ENCODE data around the gene EMC10. TPM values are rescaled to one million over a fixed set of nuclear protein-coding genes. Genes with fewer than 3 reads are reported as not detected.
"Not testable (repeated sequence)": the region's sequence is repeated elsewhere in the genome, so short reads cannot be mapped to it uniquely, and the experiment has no call there.

Gene EMC10
- polyA plus RNA-seq, 4 donors = 104 to 151 (median 122) TPM

- DNase-seq (ENCODE audit: low read depth in 4 of 4, low spot score in 3 of 4) = no peak
Measured at GRCh38 chr19:50450369-50451222, 25.7 kb upstream of the EMC10 start.

DNA sequence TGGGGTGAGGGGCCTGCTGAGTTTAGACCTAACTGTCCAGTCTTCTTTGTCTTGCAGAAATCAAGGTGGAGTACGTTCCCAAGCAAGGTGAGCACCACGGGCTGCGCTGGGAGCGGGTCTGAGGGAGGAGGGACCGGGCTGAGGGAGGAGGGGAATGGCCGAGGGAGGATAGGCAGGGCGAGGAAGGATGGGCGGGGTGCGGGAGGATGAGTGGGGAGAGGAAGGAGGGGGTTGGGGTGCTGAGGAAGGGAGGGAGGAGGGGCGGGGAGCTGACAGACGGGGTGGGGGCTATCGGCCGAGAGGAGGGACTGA is 25.1 kb upstream of the EMC10 start:
- no peak for DNase-seq (ENCODE audit: low read depth in 4 of 4, low spot score in 3 of 4)

DNA sequence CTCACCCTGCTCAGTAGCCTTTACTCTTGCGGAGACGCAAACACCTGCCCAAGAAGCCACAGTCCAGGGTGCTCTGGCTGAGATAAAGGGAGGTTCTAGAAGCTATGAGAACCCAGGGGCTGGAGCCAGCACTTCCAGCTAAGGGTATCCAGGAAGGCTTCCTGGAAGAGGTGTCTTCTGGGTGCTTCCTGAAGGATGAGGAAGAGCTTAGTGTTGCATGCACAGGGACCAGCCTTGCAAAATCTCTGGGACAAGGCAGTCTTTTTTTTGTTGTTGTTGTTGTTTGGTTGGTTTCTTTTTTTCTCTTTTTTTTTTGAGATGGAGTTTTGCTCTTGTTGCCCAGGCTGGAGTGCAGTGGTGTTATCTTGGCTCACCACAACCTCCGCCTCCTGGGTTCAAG is 23.1 kb upstream of the EMC10 start:
- no peak for DNase-seq (ENCODE audit: low read depth in 4 of 4, low spot score in 3 of 4)

DNA sequence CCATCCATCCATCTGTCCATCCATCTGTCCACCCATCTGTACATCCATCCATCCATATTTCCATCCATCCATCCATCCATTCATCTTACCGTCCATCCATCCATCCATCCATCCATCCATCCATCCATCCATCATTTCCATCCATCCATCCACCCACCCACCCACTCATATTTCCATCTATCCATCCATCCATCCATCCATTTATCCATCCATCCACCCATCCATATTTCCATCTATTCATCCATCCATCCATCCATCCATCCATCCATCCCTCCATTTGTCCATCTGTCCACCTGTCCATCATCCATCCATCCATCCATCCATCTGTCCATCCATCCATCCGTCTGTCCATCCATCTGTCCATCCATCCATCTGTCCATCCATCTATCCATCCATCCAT is 20.3 kb upstream of the EMC10 start:
- no peak for DNase-seq (ENCODE audit: low read depth in 4 of 4, low spot score in 3 of 4)

- no peak for DNase-seq (ENCODE audit: low read depth in 4 of 4, low spot score in 3 of 4)
Measured at GRCh38 chr19:50457300-50457699, 19.0 kb upstream of the EMC10 start.

DNA sequence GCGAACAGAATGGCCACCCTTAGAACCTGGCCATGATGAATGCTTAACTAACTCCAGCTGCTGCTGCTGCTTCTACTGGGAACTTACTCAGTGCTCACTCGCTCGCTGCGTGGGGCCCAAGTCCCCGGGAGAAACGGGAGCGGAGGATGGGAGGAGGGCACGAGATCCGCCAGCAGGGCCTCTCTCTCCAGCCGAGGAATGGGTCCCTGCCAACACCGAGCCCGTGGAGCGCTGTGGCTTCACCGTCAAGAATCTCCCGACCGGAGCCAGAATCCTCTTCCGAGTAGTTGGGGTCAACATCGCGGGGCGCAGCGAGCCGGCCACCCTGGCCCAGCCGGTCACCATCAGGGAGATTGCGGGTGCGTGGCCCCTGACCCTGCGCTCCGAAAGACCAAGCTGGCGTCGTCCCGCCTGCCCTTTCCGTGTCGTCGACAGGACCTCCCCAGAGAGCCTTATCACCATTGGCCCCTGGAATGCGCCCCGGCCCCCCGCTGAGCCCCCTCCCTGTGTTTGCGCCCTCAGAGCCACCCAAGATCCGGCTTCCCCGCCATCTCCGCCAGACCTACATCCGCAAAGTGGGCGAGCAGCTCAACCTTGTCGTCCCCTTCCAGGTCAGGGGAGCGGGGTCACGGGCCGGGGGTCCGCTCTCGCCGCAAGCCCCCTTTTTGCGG is 17.8 kb upstream of the EMC10 start:
- no peak for DNase-seq (ENCODE audit: low read depth in 4 of 4, low spot score in 3 of 4)

- DNase-seq (ENCODE audit: low read depth in 4 of 4, low spot score in 3 of 4) = no peak
Measured at GRCh38 chr19:50459067-50459456, 17.2 kb upstream of the EMC10 start.

- DNase-seq (ENCODE audit: low read depth in 4 of 4, low spot score in 3 of 4) = no peak
Measured at GRCh38 chr19:50459638-50460037, 16.7 kb upstream of the EMC10 start.

DNA sequence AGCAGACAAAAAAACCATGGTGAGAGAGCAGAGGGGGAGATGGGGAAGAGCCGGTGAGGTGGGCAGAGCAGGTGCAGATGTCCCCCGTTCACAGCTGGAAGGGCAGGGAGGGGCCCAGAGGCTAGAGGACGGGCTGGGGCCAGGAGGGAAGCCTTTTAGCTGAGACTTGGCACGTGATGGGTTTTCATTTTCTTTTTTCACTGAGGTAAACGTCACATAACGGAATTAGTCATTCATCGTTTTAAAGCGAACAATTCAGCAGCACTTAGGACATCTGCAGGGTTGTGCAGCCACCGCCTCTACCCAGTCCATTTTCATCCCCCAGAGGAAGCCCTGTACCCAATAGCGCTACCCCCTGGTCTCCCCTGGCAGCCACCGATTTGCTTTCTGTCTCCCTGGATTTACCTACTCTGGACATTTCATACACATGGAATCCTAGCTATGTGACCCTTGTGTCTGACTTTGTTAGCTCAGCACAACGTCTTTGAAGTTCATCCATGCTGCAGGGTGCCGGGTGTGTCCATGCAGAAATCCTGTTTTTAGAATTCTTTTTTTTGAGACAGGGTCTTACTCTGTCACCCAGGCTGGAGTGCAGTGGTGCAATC is 16.0 kb upstream of the EMC10 start:
- no peak for DNase-seq (ENCODE audit: low read depth in 4 of 4, low spot score in 3 of 4)

DNA sequence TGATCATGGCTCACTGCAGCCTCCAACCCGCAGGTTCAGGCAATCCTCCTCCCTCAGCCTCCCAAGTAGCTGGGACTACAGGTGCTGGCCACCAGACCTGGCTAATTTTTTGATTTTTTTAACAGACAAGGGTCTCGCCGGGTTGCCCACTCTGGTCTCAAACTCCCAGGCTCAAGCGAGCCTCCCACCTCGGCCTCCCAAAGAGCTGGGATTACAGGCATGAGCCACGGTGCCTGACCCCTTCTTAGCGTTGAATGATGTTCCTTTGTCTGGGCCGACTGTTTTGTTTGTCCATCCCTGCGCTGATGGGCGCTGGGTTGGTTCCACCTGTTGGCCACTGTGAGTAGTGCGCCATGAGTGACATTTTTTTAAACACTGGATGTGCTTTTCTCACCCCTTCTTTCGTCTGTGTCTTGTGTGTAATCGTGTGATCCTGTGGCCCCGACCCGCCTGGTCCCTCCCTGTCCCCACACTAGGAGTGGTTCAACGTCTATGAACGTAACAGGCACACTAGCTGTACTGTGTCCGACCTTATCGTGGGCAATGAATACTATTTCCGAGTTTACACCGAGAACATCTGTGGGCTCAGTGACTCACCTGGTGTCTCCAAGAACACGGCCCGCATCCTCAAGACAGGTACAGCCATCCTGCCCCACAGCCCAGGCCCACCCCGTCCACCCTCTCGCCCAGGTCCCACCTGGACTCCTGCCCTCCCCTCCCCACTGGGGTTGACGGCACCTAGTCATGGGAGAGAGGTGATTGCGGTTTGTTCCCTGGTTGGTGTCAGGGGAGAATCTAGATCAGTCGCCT is 15.0 kb upstream of the EMC10 start:
- DNase-seq (ENCODE audit: low read depth in 4 of 4, low spot score in 3 of 4) = no peak

- no peak for DNase-seq (ENCODE audit: low read depth in 4 of 4, low spot score in 3 of 4)
Measured at GRCh38 chr19:50462970-50463369, 13.3 kb upstream of the EMC10 start.

GRCh38 chr19:50464348-50464747 is 12.0 kb upstream of the EMC10 start:
- no peak for DNase-seq (ENCODE audit: low read depth in 4 of 4, low spot score in 3 of 4)

- DNase-seq (ENCODE audit: low read depth in 4 of 4, low spot score in 3 of 4) = no peak
Measured at GRCh38 chr19:50465000-50465399, 11.3 kb upstream of the EMC10 start.

GRCh38 chr19:50465986-50466705 is 10.2 kb upstream of the EMC10 start:
- no peak for DNase-seq (ENCODE audit: low read depth in 4 of 4, low spot score in 3 of 4)

GRCh38 chr19:50466706-50467039 is 9.6 kb upstream of the EMC10 start:
- DNase-seq (ENCODE audit: low read depth in 4 of 4, low spot score in 3 of 4) = no peak

GRCh38 chr19:50467566-50467965 is 8.7 kb upstream of the EMC10 start:
- no peak for DNase-seq (ENCODE audit: low read depth in 4 of 4, low spot score in 3 of 4)

- DNase-seq (ENCODE audit: low read depth in 4 of 4, low spot score in 3 of 4) = no peak
Measured at GRCh38 chr19:50468818-50469217, 7.5 kb upstream of the EMC10 start.

GRCh38 chr19:50473336-50473735 is 3.0 kb upstream of the EMC10 start:
- DNase-seq (ENCODE audit: low read depth in 4 of 4, low spot score in 3 of 4) = not testable (repeated sequence)

DNA sequence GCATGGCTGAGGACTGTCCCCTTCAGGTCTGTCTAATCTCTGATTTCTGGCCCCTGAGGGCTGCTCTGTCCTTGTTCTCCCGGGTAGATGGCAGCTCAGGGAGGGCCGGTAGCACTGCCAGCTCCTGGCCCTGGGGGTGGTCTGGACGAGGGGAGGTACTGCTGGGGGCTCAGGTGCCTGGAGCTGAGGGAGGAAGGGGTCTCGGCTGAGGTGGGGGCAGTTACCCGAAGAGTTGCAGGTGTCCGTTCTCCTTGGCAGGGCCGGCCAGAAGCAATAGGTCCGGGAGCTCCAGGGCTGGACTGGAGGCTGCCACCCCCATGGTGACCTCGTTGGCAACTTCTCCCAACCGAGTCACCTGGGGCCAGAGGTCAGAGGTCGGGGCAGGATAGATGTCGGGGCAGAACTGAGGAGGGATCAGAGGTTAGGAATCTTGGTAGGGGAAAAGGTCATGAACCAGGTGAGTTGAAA is 1.2 kb upstream of the EMC10 start:
- no peak for DNase-seq (ENCODE audit: low read depth in 4 of 4, low spot score in 3 of 4)

DNA sequence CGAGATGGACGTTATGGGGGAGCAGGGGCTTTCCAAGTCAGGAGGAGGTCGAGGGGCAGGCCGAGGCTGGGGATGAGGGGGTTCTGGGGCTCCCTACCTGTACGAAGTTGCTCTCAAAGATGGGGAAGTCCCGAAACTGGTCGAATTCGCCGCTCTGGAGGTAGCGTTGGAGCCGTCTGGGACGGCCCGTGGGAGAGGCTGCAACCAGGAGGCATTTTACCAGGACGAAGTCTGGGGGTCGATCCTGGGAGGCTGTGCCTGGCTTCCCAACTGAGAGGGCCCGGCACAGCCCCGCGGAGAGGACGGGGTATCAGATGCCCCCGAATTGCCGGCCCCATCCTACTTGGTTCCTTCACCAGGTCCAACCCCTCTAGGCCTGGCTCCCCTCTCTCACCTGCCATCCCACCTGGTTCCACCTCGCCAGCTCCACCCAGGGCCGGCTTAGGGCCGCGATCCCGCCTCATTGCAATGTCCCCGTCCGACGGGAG is 527 bp upstream of the EMC10 start:
- DNase-seq (ENCODE audit: low read depth in 4 of 4, low spot score in 3 of 4) = no peak
